K562 (cell line): Measurements from ENCODE around the gene KCNK10.

ENCODE experiments used
- RREB1 ChIP-seq: fragments of 250-450 bp; sonication (Bioruptor Pico); IDR thresholded peaks from 2 replicates; pipeline ENCODE4 v1.4.0; 2020
- SAFB2 ChIP-seq: fragments of 200-400 bp; formaldehyde crosslinking; IDR thresholded peaks from 2 replicates; pipeline ENCODE4 v1.6.1; 2018; ENCODE audit warnings: borderline replicate concordance, low read length, low read depth, moderate library complexity; ENCODE audit not compliant: severe bottlenecking
- TF ChIP-seq, protein P1 (sequence below): fragments of 450-650 bp; IDR thresholded peaks from 2 replicates; pipeline ENCODE4 v1.6.1; 2016; ENCODE audit warnings: antibody characterized with exemption

- no peak for TF ChIP-seq RREB1 (CRISPR knock-in tag)
- TF ChIP-seq, protein P1, sequence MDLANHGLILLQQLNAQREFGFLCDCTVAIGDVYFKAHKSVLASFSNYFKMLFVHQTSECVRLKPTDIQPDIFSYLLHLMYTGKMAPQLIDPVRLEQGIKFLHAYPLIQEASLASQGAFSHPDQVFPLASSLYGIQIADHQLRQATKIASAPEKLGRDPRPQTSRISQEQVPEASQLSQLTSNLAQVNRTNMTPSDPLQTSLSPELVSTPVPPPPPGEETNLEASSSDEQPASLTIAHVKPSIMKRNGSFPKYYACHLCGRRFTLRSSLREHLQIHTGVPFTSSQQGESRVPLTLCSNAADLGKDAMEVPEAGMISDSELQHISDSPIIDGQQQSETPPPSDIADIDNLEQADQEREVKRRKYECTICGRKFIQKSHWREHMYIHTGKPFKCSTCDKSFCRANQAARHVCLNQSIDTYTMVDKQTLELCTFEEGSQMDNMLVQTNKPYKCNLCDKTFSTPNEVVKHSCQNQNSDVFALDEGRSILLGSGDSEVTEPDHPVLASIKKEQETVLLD, result no peak
- no peak for TF ChIP-seq SAFB2
Measured at GRCh38 chr14:88311780-88312179, 11.3 kb downstream of the KCNK10 start.
